ENCODE measurements around the gene CLIP2.
"Not testable (repeated sequence)": the region's sequence is repeated elsewhere in the genome, so short reads cannot be mapped to it uniquely, and the experiment has no call there.

Gene CLIP2

GRCh38 chr7:74396993-74397392 lies 107.8 kb downstream of the CLIP2 start:
- no peak for TF ChIP-seq CTCF (IDR thresholded peaks at IDR 0.05; ENCODE audit: insufficient read depth, missing control alignments)
- no peak for DNase-seq (ENCODE audit: insufficient read length, low spot score)
- FAIRE-seq, result no peak

GRCh38 chr7:74398426-74398825 lies 109.2 kb downstream of the CLIP2 start:
- no peak for TF ChIP-seq CTCF (IDR thresholded peaks at IDR 0.05; ENCODE audit: insufficient read depth, missing control alignments)
- FAIRE-seq (no peak), DNase-seq (ENCODE audit: insufficient read length, low spot score) (no peak)

GRCh38 chr7:74399006-74399405 lies 109.8 kb downstream of the CLIP2 start:
- TF ChIP-seq CTCF (IDR thresholded peaks at IDR 0.05; ENCODE audit: insufficient read depth, missing control alignments), result no peak
- FAIRE-seq (no peak), DNase-seq (ENCODE audit: insufficient read length, low spot score) (no peak)

- no peak for FAIRE-seq
- TF ChIP-seq CTCF (IDR thresholded peaks at IDR 0.05; ENCODE audit: insufficient read depth, missing control alignments), result no peak
- no peak for DNase-seq (ENCODE audit: insufficient read length, low spot score)
Measured at GRCh38 chr7:74400420-74401136, 111.4 kb downstream of the CLIP2 start.

GRCh38 chr7:74401137-74401859 lies 112.1 kb downstream of the CLIP2 start:
- peak; percentile 92 for TF ChIP-seq CTCF (IDR thresholded peaks at IDR 0.05; ENCODE audit: insufficient read depth, missing control alignments)
- DNase-seq (ENCODE audit: insufficient read length, low spot score), result peak; percentile 75
- FAIRE-seq, result no peak

GRCh38 chr7:74402668-74403067 lies 113.5 kb downstream of the CLIP2 start:
- not testable (repeated sequence) for FAIRE-seq

GRCh38 chr7:74403521-74404387 lies 114.5 kb downstream of the CLIP2 start:
- no peak for TF ChIP-seq CTCF (IDR thresholded peaks at IDR 0.05; ENCODE audit: insufficient read depth, missing control alignments)
- DNase-seq (ENCODE audit: insufficient read length, low spot score), result no peak

More at GRCh38 chr7:74402668-74403067, 113.5 kb downstream of the CLIP2 start:
- DNase-seq (ENCODE audit: insufficient read length, low spot score), result not testable (repeated sequence)

More at GRCh38 chr7:74403521-74404387, 114.5 kb downstream of the CLIP2 start:
- no peak for FAIRE-seq

All from D721Med (cell line).